CD4-positive, alpha-beta T cell (primary cell): ENCODE results near the gene C1QTNF3. TPM values are rescaled to one million over a fixed set of nuclear protein-coding genes. Genes with fewer than 3 reads are reported as not detected.

Experiments
- ATAC-seq: fragments of 200-7000 bp; cut with Tn5 transposase; one replicate; pipeline ENCODE4 v1.10.0; 2022; ENCODE audit warnings: mild to moderate bottlenecking; ENCODE audit not compliant: poor library complexity
- CTCF ChIA-PET: fragments of 350-600 bp; sonication (Branson Sonifier 250); formaldehyde crosslinking; loops from one replicate; lab custom pipeline; 2021; ENCODE audit warnings: antibody characterized with exemption, inconsistent platforms; lab: Charles Lee
- POLR2A ChIA-PET: fragments of 350-600 bp; sonication (Branson Sonifier 250); formaldehyde crosslinking; loops from one replicate; lab custom pipeline; 2021; ENCODE audit warnings: antibody characterized with exemption, inconsistent platforms; lab: Charles Lee
- DNase-seq, 14 experiments: peaks; one replicate each; pipeline ENCODE4 v3.0.0-alpha.2; 2013 to 2020; ENCODE audit warnings: mixed read lengths in 2 of 14
- H3K27ac ChIP-seq, 2 donors: one replicate each; pipeline versions ENCODE4 v1.5.1 to v1.7.0; 2013; ENCODE audit warnings: low read length in 2 of 2, low read depth in 1 of 2, mild to moderate bottlenecking in 1 of 2
- H3K27me3 ChIP-seq, 2 experiments: 1 replicate in 1 of 2; 2 replicates in 1 of 2; pipeline versions ENCODE4 v1.6.1 to v1.7.0; 2013; ENCODE audit warnings: low read length in 2 of 2, control low read depth in 1 of 2, mild to moderate bottlenecking in 1 of 2, moderate library complexity in 1 of 2; ENCODE audit not compliant: insufficient read depth in 2 of 2, control insufficient read depth in 1 of 2
- H3K36me3 ChIP-seq: one replicate; pipeline ENCODE4 v1.6.1; 2013; ENCODE audit warnings: low read length, control low read depth; ENCODE audit not compliant: insufficient read depth
- H3K4me1 ChIP-seq: one replicate; pipeline ENCODE4 v1.6.1; 2013; ENCODE audit warnings: low read length, control low read depth; ENCODE audit not compliant: insufficient read depth
- H3K4me3 ChIP-seq: one replicate; pipeline ENCODE4 v1.5.1; 2013; ENCODE audit warnings: mild to moderate bottlenecking, low read length, moderate library complexity
- H3K9me3 ChIP-seq, 2 experiments: 1 replicate in 1 of 2; 2 replicates in 1 of 2; pipeline versions ENCODE4 v1.6.1 to v1.7.0; 2013; ENCODE audit warnings: low read length in 2 of 2, mild to moderate bottlenecking in 2 of 2, control low read depth in 1 of 2, moderate library complexity in 1 of 2; ENCODE audit not compliant: control insufficient read depth in 1 of 2, insufficient read depth in 1 of 2
- H3K27ac Mint-ChIP-seq: one replicate; pipeline ENCODE4 v1.8.0; 2020; ENCODE audit warnings: mixed read lengths
- H3K27me3 Mint-ChIP-seq: one replicate; pipeline ENCODE4 v1.8.0; 2021; ENCODE audit warnings: mixed read lengths
- H3K36me3 Mint-ChIP-seq: one replicate; pipeline ENCODE4 v1.8.0; 2021; ENCODE audit warnings: low read depth, mixed read lengths
- H3K4me1 Mint-ChIP-seq: one replicate; pipeline ENCODE4 v1.8.0; 2021; ENCODE audit warnings: low read depth, mixed read lengths
- H3K4me3 Mint-ChIP-seq: one replicate; pipeline ENCODE4 v1.8.0; 2020; ENCODE audit warnings: mild to moderate bottlenecking, mixed read lengths
- H3K9me3 Mint-ChIP-seq: one replicate; pipeline ENCODE4 v1.8.0; 2020; ENCODE audit warnings: mixed read lengths
- CTCF ChIP-seq: fragments of 200-600 bp; IDR thresholded peaks from one replicate; pipeline ENCODE4 v1.8.0; 2022; ENCODE audit warnings: antibody characterized with exemption, mild to moderate bottlenecking
- intact Hi-C, 2 experiments: fragments of 100-400 bp; cut with DNase I in 1 of 2; cut with micrococcal nuclease in 1 of 2; formaldehyde crosslinking; loops; one replicate each; pipeline versions ENCODE4 v1.15.1 to v1.9.0; 2023 to 2025; cut with DNase I, micrococcal nuclease
- total RNA-seq, 174 experiments: library from RNA in 2 of 174; stranded (reverse) in 2 of 174; gene quantifications; one replicate each; pipeline ENCODE4 v1.2.3 and lab custom pipeline; 2021 to 2026

The C1QTNF3 gene
- total RNA-seq, 2 experiments from 2014 or later = 2.9 to 3.2 TPM

GRCh38 chr5:34047774-34048572, 5.0 kb upstream of the C1QTNF3 start:
- Mint-ChIP-seq H3K4me3 (no peak overlapping the region), H3K36me3 (peaks cover 29% of the 10 kb centered on the region), H3K27ac (no peak overlapping the region), H3K4me1 (no peaks in the 10 kb centered on the region), H3K27me3 (no peaks in the 10 kb centered on the region), H3K9me3 (no peaks in the 10 kb centered on the region)
- no peaks in the 10 kb centered on the region for H3K27me3 ChIP-seq
- H3K4me3 ChIP-seq = no peak overlapping the region
- H3K9me3 ChIP-seq = no peaks in the 10 kb centered on the region
- H3K4me1 ChIP-seq = peaks cover 4% of the 10 kb centered on the region
- ChIA-PET POLR2A (no interaction called here), CTCF (no interaction called here)
- peaks cover 4% of the 10 kb centered on the region for H3K36me3 ChIP-seq
- H3K27ac ChIP-seq = no peak overlapping the region
- intact Hi-C loops = no loop called here
- no peak for DNase-seq
- TF ChIP-seq CTCF = no peak
- ATAC-seq = no peak

GRCh38 chr5:34047143-34047542, 4.1 kb upstream of the C1QTNF3 start:
- no peak for ATAC-seq
- DNase-seq = no peak
- intact Hi-C loops = no loop called here
- POLR2A ChIA-PET = no interaction called here
- Histone ChIP-seq H3K9me3 (no peaks in the 10 kb centered on the region), H3K27me3 (no peaks in the 10 kb centered on the region), H3K27ac (no peak overlapping the region), H3K36me3 (peaks cover 2% of the 10 kb centered on the region), H3K4me1 (peaks cover 4% of the 10 kb centered on the region), H3K4me3 (no peak overlapping the region)
- no peaks in the 10 kb centered on the region for H3K27me3 Mint-ChIP-seq
- H3K4me3 Mint-ChIP-seq = no peak overlapping the region
- TF ChIP-seq CTCF = no peak
- peaks cover 29% of the 10 kb centered on the region for H3K36me3 Mint-ChIP-seq
- CTCF ChIA-PET = no interaction called here
- H3K9me3 Mint-ChIP-seq = no peaks in the 10 kb centered on the region
- no peak overlapping the region for H3K27ac Mint-ChIP-seq
- no peaks in the 10 kb centered on the region for H3K4me1 Mint-ChIP-seq

GRCh38 chr5:34045996-34046395, 3.0 kb upstream of the C1QTNF3 start:
- H3K27me3 Mint-ChIP-seq = no peaks in the 10 kb centered on the region
- ChIA-PET CTCF (no interaction called here), POLR2A (no interaction called here)
- no peak for DNase-seq
- Histone ChIP-seq H3K4me1 (peaks cover 4% of the 10 kb centered on the region), H3K9me3 (no peaks in the 10 kb centered on the region), H3K4me3 (no peak overlapping the region), H3K27me3 (no peaks in the 10 kb centered on the region), H3K27ac (no peak overlapping the region), H3K36me3 (no peaks in the 10 kb centered on the region)
- H3K4me1 Mint-ChIP-seq = no peaks in the 10 kb centered on the region
- H3K27ac Mint-ChIP-seq = no peak overlapping the region
- H3K9me3 Mint-ChIP-seq = no peaks in the 10 kb centered on the region
- no peak for TF ChIP-seq CTCF
- intact Hi-C loops = no loop called here
- peaks cover 25% of the 10 kb centered on the region for H3K36me3 Mint-ChIP-seq
- no peak overlapping the region for H3K4me3 Mint-ChIP-seq
- ATAC-seq = no peak
